K562 treated with DMSO at 1 percent for 48 hours (cell line): ENCODE data around the gene TMEM176B. TPM values are rescaled to one million over a fixed set of nuclear protein-coding genes. Genes with fewer than 3 reads are reported as not detected.

Source experiments
- total RNA-seq: library from RNA; unstranded; fragments of 300-600 nt; gene quantifications from 2 replicates; pipeline ENCODE4 v1.2.3, GENCODE V29; 2022; ENCODE audit warnings: low replicate concordance; ENCODE audit errors: extremely low read depth

The TMEM176B gene
- not detected in 2 replicates for total RNA-seq

DNA sequence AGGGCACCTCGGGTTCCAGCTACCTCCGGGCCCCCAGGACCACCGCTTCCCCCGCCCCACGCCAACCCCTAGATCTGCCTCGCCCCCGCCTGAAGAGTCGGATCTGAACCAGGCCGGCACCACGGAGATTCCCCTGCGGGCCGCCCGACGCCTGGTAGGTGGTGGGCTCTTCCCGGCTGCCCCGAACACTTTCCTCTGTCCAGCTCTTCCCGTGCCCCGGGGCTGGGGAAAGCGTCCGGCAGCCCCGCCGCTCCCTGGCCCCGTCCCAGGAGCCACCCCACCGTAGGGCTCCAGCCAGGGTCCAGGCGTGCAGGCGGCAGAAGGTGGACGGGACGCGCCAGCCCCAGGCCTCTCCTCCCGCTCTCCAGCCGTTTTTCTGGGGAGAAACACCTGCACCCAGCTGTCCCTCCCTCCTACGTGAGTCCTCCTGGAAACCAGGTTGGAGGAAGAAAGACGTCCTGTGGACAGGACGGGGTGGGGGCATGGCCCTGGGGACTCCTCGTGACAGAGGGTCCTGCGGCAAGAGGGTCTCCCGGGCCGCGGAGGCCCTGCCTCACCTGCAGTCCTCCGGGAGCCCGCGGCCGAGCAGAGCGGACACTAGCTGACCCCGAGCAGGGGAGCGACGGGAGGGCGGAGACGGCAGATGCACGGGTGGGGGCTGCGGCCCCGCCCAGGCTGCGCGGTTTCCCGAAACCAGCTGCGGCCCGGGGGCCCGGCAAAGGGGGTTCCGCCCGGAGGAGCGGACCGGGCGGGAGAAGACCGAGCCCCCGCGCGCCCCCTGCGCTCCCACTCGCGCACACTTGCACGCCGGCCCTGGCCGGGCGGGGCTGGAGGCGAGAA, at the start of gene TMEM176B:
Gene TMEM176B, minus strand, starts transcription at position 624 of the 840 bp plus-strand sequence. CDS start 3,795 bp downstream, outside the sequence.

DNA sequence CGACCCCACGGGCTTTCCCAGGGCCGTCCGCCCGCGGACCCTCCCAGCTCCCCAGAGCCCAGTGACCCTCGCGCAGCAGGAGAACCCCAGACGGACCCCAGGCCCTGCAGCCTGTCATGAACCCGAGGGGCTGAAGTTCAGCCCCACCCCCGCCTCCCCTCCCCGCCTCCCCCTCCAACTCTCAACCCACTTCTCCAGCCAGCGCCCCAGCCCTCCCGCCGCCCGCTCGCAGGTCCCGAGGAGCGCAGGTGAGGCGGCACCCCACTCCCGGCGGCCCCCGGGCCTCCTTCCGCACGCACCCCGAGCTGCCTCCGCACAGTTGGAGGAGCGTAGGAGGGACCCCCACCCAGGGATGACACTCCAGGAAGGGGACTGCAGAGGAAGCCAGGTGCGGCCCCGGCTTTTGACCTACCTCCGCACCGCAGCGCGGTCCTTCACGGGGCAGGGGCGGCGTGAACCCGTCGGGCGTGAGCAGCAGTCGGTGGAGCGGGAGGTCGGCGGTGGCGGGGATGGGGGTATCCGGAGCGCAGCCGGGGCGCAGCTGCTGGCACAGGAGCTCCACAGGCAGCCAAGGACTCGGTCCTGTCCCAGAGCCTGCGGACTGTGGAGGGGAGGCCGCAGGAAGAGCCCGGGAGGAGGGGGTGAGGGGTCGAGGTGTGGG, 547 bp upstream of the TMEM176B start, which contains the start of gene TMEM176A:
Gene TMEM176A, plus strand, starts transcription at position 189 of the 661 bp plus-strand sequence. CDS start 782 bp downstream, outside the sequence.

Other genes with a start within 250 kb of the TMEM176B start
- not detected in 2 replicates for gene GIMAP4, start 233.0 kb downstream of the TMEM176B start, total RNA-seq
- not detected in 2 replicates for gene GIMAP6, start 168.0 kb downstream of the TMEM176B start, total RNA-seq
- not detected in 2 replicates for gene GIMAP2, start 114.7 kb downstream of the TMEM176B start, total RNA-seq
- not detected in 2 replicates for gene GIMAP1, start 83.8 kb downstream of the TMEM176B start, total RNA-seq
- not detected in 2 replicates for gene GIMAP5, start 62.9 kb downstream of the TMEM176B start, total RNA-seq
- gene TMEM176A, start 405 bp upstream of the TMEM176B start, total RNA-seq = not detected in 2 replicates
- gene AOC1, start 52.2 kb upstream of the TMEM176B start, total RNA-seq = not detected in 2 replicates
- gene KCNH2, start 178.0 kb upstream of the TMEM176B start, total RNA-seq = not detected in 2 replicates
- gene NOS3, start 190.7 kb upstream of the TMEM176B start, total RNA-seq = not detected in 2 replicates
- gene ATG9B, start 224.1 kb upstream of the TMEM176B start, total RNA-seq = not detected in 2 replicates
- gene ABCB8, start 228.1 kb upstream of the TMEM176B start, total RNA-seq = not detected in 2 replicates
- not detected in 2 replicates for gene ASIC3, start 248.2 kb upstream of the TMEM176B start, total RNA-seq